AG10803 (cell line): Measurements from ENCODE around the gene SPAST.
"Not testable (repeated sequence)": the region's sequence is repeated elsewhere in the genome, so short reads cannot be mapped to it uniquely, and the experiment has no call there.

Experiments
- DNase-seq: peaks from one replicate; pipeline ENCODE4 v3.0.0; 2010; ENCODE audit warnings: low read depth
- H3K4me3 ChIP-seq: 2 replicates; pipeline ENCODE4 v1.5.1; 2011; ENCODE audit warnings: mild to moderate bottlenecking, low read length, control low read depth
- TF ChIP-seq, protein P1 (sequence below): conservative IDR thresholded peaks from 2 replicates; pipeline ENCODE4 v1.5.1; 2011; ENCODE audit warnings: mild to moderate bottlenecking, low read length, control low read depth, inconsistent platforms

Gene SPAST

GRCh38 chr2:32168513-32168912 is 105.2 kb downstream of the SPAST start:
- TF ChIP-seq, protein P1, sequence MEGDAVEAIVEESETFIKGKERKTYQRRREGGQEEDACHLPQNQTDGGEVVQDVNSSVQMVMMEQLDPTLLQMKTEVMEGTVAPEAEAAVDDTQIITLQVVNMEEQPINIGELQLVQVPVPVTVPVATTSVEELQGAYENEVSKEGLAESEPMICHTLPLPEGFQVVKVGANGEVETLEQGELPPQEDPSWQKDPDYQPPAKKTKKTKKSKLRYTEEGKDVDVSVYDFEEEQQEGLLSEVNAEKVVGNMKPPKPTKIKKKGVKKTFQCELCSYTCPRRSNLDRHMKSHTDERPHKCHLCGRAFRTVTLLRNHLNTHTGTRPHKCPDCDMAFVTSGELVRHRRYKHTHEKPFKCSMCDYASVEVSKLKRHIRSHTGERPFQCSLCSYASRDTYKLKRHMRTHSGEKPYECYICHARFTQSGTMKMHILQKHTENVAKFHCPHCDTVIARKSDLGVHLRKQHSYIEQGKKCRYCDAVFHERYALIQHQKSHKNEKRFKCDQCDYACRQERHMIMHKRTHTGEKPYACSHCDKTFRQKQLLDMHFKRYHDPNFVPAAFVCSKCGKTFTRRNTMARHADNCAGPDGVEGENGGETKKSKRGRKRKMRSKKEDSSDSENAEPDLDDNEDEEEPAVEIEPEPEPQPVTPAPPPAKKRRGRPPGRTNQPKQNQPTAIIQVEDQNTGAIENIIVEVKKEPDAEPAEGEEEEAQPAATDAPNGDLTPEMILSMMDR, result no peak
- DNase-seq, result no peak
- H3K4me3 ChIP-seq, result no peak overlapping the region

DNA sequence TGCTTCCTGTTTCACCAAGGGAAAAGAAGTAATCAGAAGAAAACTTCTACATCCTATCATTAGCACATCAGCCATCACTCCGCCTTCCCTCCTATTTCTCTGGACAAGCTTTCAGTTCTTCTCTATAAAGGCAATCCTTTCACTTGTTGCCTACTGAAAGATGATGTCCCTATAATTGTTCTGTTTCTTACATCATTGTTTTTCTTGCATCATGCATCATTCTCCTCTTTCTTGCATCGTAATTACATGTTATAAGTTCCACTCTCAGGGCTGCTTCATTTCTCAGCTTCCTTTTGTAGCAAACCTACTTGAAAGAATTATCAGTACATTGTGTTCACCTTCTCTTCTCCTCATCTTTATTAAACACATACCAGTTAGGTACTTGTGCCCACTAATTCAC is 109.5 kb downstream of the SPAST start:
- TF ChIP-seq, protein P1, result no peak
- DNase-seq, result no peak
- no peak overlapping the region for H3K4me3 ChIP-seq

DNA sequence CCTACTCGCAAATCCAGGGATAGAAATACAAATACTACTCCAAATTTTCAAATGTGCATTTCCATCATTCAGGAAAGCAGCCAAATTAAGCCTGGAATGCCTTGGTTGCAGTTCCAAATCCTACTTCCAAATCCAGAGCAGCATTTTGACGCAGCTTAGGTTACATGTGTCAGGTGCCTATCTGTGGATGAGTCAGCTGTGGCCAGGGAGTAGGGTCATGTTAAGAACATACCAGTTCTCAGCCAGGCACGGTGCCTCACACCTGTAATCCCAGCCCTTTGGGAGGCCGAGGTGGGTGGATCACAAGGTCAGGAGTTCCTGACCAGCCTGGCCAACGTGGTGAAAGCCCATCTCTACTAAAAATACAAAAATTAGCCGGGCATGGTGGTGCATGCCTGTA is 119.3 kb downstream of the SPAST start:
- H3K4me3 ChIP-seq, result no peak overlapping the region
- TF ChIP-seq, protein P1, result no peak
- no peak for DNase-seq

- TF ChIP-seq, protein P1, result no peak
- no peak for DNase-seq
- H3K4me3 ChIP-seq, result no peak overlapping the region
These were observed 125.7 kb downstream of the SPAST start for GRCh38 chr2:32189011-32189410.

DNA sequence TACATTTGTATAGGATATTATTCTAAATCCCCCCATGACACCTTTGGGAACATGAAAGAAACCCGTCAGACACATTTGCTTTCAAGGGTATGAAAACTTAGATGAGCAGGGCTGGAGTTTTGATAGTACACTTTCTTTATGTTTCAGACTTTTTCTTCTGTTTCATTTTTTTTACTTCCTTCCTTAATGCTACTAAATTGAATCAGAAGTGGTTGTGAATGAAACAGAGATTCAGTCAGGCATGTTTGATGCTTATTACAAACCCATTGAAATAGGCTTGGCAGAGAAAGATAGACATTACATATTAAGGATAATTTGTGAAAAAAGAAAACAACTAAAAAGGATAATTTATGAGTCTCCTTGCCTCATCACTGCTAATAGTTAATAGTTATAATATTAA is 129.1 kb downstream of the SPAST start:
- H3K4me3 ChIP-seq, result no peak overlapping the region
- TF ChIP-seq, protein P1, result no peak
- DNase-seq, result no peak

- no peak overlapping the region for H3K4me3 ChIP-seq
- TF ChIP-seq, protein P1, result no peak
- no peak for DNase-seq
These were observed 137.5 kb downstream of the SPAST start for GRCh38 chr2:32200814-32201213.

DNA sequence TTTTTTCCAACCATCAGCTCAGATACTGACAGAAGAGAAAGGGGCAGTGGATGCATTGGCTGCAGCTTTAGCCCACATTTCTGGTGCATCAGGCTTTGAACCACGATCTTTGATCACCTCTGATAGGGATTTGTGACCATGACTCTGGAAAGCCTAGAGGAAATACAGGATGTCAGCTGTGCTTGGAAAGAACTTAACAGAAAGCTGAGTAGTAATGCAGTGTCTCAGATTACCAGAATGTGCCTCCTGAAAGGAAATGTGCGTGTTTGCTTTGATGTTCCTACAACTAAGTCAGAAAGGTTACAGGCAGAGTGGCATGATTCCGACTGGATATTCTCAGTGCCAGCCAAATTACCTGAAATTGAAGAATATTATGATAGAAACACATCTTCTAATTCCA is 140.1 kb downstream of the SPAST start:
- H3K4me3 ChIP-seq, DNase-seq: not testable (repeated sequence)
